GM21447 (cell line): ENCODE data around the gene AUTS2.

Source experiments
- ATAC-seq: cut with Tn5 transposase; IDR thresholded peaks from one replicate; pipeline ENCODE4 v1.9.1; 2021; ENCODE audit not compliant: unreplicated experiment

AUTS2 gene

GRCh38 chr7:69754476-69754875 lies 156.2 kb downstream of the AUTS2 start:
- no peak for ATAC-seq

DNA sequence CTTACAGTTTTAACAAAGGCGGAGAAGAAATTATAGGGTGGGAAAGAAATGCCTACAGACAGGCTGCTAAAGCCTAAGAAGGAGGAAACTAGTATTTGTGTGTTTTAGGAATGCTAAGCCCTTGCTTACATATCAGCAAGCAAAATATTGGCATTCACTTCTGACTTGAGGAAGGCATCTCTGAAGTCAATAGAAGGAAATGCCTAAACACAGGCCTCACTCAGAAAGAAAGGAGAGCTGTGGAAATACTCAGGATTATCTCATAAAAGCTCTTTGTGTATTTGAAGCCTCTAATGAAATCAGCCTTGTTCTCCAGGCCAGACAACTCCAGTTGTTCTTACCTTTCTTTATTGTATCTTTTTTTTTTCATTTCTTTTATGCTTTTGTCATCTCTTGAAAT lies 158.0 kb downstream of the AUTS2 start:
- no peak for ATAC-seq

GRCh38 chr7:69757528-69757927 lies 159.3 kb downstream of the AUTS2 start:
- ATAC-seq = no peak

DNA sequence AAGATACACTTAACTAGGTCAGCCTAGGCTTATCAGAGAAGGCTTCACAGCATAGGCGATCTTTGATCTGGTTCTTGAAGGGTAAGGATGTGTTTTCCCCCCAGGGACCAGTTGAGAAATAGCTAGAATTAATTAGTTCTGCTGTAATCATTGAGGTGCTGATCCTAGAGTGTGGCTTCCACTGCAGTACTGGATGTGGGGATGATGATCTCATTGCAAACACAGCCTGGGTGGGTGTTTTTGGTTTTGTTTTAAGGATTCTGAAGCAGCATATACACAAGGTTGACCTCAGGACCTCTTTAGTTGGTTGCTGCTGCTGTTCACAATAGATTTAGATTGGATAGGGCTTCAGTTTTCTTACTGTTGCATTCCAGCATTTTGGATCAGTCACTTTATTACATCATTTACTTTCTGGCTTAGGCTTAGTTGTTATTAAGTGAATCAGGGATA lies 159.7 kb downstream of the AUTS2 start:
- ATAC-seq = no peak

DNA sequence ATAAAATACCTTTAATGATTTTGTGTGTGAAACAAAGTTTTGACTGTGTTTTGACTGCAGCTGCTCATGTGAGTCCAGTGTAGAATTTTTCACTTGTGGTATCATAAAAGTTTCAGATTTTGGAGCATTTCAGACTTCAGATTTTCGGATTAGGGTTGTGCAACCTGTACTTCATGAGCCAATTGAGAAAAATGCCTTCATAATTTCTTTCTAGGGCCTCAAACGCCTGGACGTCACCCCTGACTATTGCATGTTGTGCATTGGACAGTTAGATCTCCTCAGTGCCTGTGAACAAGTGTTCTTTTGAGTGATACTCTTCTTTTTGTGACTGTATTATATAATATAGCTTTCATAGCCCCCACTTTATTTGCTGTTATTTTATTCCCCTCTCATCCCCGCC lies 161.1 kb downstream of the AUTS2 start:
- ATAC-seq = no peak

- no peak for ATAC-seq
Observed at GRCh38 chr7:69761290-69761922, 163.1 kb downstream of the AUTS2 start.

DNA sequence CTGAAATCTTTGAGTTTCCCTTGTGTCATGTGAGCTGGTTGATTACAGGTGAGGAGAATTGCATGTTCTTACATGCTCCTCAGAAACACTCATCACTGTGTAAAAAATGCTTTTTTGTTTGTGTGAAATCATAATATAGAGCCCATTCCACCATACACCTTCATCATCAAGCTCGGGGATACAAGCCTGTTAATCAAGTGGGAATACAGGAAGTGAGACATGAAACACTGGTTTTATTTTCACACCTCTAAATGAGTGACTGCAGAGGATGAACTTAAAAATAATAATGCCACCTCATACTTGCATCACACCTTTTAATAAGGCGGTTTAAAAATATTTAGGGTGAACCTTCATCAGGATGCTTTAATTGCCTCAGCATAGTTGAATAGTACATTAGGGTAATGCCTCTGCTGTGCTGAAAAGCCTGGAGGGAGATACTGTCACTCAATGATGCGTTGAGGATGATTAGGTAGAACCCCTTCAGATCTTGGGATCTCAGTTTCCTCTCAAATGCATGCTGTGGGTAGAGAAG lies 164.6 kb downstream of the AUTS2 start:
- ATAC-seq = peak; percentile 62

GRCh38 chr7:69763513-69763912 lies 165.2 kb downstream of the AUTS2 start:
- ATAC-seq = no peak

DNA sequence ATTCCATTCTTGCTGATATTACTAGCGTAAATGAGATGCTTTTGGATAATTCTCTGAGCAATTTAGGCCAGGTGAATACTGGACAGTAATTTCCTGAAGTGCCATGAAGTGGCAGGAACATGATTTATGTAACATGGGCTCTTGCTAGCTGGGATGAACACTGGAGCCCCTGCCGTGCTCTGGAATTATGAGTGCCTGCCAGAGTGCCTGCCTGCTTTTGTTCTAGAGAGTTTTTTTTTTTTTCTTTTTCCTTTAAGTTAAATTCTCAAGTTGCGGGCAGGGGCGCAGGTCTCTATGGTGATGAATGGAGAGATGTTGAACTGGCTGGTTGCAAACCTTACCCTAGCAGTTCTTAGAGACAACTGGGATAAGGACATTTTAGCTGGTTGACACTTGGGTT lies 165.9 kb downstream of the AUTS2 start:
- no peak for ATAC-seq

DNA sequence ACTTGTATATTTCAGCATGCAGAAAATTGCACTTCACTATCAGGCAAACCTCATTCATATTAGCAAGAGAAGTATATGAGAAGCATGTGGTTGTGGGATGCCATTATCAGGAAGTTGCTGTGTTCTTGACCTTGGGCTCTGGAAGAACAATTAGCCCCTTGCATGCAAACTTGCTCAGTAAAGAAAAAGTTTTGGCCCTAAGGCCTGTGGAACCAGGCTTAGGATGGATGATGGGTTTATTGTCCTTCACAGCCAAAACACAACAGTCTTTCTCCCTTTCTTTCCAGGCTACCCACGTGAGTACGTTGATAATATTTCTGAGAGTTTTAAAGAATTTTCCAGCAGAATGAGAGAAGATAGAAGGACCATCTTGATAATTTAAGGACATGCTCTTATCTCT lies 166.4 kb downstream of the AUTS2 start:
- no peak for ATAC-seq

- no peak for ATAC-seq
Observed at GRCh38 chr7:69765879-69766278, 167.6 kb downstream of the AUTS2 start.

GRCh38 chr7:69768986-69769595 lies 170.8 kb downstream of the AUTS2 start:
- ATAC-seq = no peak

DNA sequence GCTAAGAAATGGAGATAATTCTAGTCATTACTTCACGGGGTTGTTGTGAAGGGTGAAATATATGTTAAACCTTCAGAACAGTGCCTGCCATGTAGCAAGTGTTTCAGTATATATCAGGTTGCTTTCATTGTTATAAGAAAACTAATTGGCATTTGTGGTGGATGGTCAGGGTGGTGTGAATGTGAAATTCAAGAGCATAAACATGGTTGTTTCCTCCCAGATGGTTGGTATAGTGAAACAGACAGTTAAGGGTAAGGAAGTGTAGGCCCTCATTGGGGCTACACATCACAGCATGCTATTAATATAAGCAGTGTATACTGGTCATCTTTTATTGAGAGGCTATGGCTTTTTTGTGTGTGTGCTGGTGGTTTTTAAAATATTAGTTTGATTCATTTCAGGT lies 171.6 kb downstream of the AUTS2 start:
- ATAC-seq = no peak

GRCh38 chr7:69770613-69771012 lies 172.3 kb downstream of the AUTS2 start:
- no peak for ATAC-seq

GRCh38 chr7:69772718-69773436 lies 174.6 kb downstream of the AUTS2 start:
- ATAC-seq = no peak

DNA sequence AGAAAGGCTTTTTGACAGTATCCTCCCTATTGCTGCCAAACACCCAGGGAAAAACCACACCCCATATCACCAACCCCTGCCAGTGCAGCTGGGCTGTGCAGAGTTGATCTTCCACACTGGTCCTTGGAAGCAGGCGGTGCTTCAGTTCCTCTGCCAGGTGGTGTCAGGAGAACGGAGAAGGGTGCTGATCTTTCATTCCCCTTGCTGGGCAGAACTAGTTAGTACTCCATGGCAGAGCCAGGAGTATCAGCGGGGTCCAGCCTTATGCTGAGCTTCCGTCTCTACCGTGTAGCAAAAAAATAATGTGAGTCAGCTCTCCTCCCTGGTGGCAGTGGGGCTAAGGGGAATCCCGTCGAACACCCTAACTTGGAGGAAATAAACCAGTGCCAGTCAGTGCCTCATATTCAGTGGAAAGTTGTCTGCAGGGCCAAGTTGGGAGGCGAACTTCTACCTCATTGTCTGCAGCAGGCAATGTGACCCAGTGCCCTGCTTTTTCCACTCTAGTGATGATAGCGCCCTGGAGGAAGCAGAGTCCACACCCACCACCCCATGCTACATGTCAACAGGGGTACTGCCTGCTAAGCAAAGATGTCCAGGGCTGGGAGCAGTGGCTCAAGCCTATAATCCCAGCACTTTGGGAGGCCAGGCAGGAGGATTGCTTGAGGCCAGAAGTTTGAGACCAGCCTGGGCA lies 175.4 kb downstream of the AUTS2 start:
- no peak for ATAC-seq

DNA sequence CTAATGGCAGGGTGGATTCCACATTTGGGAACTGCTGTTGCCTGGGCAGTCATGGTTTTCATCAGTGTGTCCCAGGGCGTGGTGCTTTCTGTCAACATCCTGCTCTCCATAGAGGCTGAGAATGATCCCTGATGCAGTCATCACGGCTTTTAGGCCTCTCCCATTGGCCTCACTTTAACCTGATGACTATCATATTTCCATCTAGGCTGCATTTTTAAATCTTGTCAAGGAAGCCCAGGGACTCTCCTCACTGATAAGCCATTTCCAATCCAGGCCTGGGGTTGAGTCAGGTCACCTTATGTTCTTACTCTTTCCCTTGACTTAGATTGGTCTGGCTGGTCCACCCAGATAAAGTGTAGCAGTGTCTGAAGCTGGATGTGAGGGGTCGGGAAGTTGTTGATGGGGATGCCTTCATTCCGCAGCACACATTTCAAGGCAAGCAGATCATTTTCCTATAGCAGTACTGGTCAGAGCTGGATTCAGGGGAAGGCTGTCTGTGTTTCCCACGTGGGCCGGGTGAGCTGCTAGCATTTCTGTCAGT lies 177.0 kb downstream of the AUTS2 start:
- ATAC-seq = no peak

GRCh38 chr7:69776611-69777010 lies 178.3 kb downstream of the AUTS2 start:
- no peak for ATAC-seq

DNA sequence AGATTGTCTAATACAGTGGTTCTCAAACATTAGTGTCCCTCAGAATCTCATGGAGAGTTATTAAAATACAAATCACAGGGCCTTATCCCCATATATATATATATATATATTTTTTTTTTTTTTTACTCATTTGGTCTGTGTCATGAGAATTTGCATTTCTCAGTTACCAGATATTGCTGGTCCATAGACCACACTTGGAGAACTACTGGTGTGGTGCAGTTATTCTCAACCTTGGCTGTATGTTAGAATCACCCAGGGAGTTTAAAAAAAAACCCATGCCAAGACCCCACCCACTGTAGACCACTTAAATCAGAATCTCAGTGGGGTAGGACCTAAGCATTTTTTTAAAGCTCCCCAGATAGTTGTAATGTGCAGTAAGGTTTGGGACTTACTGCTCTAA lies 179.9 kb downstream of the AUTS2 start:
- peak; percentile 48 for ATAC-seq

DNA sequence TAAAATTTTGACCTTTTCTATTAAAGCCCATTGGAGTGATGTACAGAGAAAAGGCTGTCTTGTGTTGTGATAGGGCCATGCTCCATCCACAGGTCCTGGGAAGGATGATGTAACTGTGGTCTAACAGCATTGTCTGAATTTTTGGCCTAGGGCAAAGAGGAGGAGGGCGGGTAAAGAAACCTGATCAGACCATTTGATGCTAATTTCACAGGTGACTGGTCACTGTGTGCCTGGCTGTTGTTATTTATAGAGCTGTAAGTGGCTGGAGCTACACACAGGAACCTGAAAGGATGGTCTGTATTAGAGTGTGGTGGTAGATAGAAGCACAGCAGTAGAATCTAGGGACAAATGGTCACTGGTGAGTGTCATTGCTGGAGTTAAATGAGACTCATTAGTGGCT lies 182.1 kb downstream of the AUTS2 start:
- ATAC-seq = no peak

DNA sequence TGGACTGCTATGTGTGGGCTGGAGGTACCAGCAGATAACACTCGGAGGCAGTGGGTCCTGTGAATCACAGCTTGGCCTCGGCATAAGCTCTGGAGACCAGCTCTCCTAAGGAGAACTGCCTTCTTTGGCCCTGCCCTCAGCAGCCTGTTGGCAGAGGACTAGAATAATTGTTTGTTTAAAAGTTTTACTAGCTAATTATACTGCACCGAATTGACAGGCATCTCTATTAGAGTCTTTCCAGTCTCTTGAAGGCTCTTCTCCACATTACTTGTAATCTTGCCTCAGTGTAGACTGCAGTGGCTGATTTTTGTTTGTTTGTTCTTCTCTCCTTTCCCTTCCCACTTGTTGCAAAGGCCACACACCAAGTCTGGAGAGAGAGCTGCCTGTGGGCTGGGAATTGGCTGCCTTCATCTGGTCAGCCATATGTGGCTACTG lies 183.2 kb downstream of the AUTS2 start:
- no peak for ATAC-seq
